ENCODE results near the gene DDX54.
"Not testable (repeated sequence)": the region's sequence is repeated elsewhere in the genome, so short reads cannot be mapped to it uniquely, and the experiment has no call there.

DDX54 gene

GRCh38 chr12:113145720-113146551, 39.3 kb downstream of the DDX54 start:
- TF ChIP-seq, protein P1, sequence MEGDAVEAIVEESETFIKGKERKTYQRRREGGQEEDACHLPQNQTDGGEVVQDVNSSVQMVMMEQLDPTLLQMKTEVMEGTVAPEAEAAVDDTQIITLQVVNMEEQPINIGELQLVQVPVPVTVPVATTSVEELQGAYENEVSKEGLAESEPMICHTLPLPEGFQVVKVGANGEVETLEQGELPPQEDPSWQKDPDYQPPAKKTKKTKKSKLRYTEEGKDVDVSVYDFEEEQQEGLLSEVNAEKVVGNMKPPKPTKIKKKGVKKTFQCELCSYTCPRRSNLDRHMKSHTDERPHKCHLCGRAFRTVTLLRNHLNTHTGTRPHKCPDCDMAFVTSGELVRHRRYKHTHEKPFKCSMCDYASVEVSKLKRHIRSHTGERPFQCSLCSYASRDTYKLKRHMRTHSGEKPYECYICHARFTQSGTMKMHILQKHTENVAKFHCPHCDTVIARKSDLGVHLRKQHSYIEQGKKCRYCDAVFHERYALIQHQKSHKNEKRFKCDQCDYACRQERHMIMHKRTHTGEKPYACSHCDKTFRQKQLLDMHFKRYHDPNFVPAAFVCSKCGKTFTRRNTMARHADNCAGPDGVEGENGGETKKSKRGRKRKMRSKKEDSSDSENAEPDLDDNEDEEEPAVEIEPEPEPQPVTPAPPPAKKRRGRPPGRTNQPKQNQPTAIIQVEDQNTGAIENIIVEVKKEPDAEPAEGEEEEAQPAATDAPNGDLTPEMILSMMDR (IDR thresholded peaks at IDR 0.05; ENCODE audit: borderline replicate concordance, control extremely low read depth, extremely low read depth, insufficient read depth, missing control alignments): no peak
- in situ Hi-C loops (cut with MboI; ENCODE audit: low sequenced_read_pairs, unreplicated experiment): no loop called here

DNA sequence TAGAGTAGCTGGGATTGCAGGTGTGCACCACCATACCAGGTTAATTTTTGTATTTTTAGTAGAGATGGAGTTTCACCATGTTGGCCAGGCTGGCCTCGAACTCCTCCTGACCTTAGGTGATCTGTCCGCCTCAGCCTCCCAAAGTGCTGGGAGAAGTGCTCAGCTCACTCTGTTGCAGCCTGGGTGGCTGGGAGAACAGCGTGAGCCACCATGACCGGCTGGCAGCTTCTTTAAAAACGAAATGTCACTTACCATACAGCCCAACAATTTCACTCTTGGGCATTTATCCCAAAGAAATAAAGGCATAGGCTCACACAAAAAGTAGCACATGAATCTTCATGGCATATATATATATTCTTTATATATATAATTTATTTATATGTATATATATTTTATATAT, 40.5 kb downstream of the DDX54 start:
- in situ Hi-C loops (cut with MboI; ENCODE audit: low sequenced_read_pairs, unreplicated experiment): no loop called here
- DNase-seq (ENCODE audit: low spot score): no peak
- TF ChIP-seq, protein P1 (IDR thresholded peaks at IDR 0.05; ENCODE audit: borderline replicate concordance, control extremely low read depth, extremely low read depth, insufficient read depth, missing control alignments): no peak

More at GRCh38 chr12:113145720-113146551, 39.3 kb downstream of the DDX54 start:
- no peak for DNase-seq (ENCODE audit: low spot score)

GRCh38 chr12:113143959-113144358, 41.3 kb downstream of the DDX54 start:
- in situ Hi-C loops (cut with MboI; ENCODE audit: low sequenced_read_pairs, unreplicated experiment): no loop called here
- no peak for DNase-seq (ENCODE audit: low spot score)
- TF ChIP-seq, protein P1 (IDR thresholded peaks at IDR 0.05; ENCODE audit: borderline replicate concordance, control extremely low read depth, extremely low read depth, insufficient read depth, missing control alignments): no peak

DNA sequence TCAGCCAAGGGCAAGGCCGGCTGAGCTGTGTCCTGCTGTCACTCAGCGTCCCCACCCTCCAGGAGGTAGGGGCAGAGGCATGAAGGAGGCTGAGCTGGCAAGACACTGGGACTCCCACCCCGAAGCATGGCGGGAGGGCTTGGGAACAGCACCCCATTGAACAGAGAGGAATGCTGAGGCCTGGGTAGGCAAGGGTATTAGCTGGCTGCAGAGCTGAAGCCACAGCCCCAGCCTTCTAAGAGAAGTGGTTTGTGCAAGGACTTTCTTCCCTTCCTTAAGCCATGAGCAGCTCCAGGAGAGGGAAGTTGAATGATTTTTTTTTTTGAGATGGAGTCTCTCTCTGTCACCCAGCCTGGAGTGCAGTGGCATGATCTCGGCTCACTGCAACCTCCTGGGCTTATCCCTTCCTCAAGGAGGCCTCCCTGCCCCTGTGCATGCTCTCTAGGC, 42.4 kb downstream of the DDX54 start:
- in situ Hi-C loops (cut with MboI; ENCODE audit: low sequenced_read_pairs, unreplicated experiment): no loop called here
- TF ChIP-seq, protein P1 (IDR thresholded peaks at IDR 0.05; ENCODE audit: borderline replicate concordance, control extremely low read depth, extremely low read depth, insufficient read depth, missing control alignments): no peak
- no peak for DNase-seq (ENCODE audit: low spot score)

DNA sequence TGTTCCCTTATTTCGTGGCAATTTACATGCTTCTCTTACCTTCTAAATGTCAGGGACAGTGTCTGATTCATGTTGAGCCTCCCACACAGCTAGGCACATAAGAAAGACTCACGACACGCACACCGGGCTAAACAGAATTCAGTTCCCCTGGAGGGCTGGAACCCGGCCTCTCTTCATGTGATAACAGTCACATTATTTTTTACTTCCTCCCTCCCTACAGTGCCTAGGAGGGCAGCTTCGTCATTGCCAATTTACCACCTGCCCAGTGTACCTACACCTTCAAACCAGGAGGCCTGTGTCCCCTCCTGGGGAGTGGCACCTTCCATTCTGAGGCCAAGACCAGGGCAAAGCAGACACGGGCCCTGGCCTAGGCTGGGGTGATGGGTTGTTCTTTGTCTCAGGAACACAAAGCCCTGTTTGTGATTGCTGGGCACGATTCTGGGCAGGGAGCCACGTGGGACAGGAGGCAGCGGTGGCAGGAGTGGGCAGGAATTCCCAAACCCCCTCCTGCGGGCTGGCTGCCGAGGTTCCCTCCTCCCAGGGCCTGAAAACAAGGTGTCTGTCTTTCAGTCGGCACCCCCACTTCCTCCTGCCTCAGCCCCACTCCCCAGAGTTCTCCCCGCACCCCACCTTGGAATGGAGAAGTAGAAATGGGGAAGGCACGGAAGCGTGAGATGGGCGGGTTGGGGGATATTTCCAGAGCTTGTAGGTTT, 42.9 kb downstream of the DDX54 start:
- in situ Hi-C loops (cut with MboI; ENCODE audit: low sequenced_read_pairs, unreplicated experiment): no loop called here
- TF ChIP-seq, protein P1 (IDR thresholded peaks at IDR 0.05; ENCODE audit: borderline replicate concordance, control extremely low read depth, extremely low read depth, insufficient read depth, missing control alignments): no peak
- no peak for DNase-seq (ENCODE audit: low spot score)

- DNase-seq (ENCODE audit: low spot score); in situ Hi-C loops (cut with MboI; ENCODE audit: low sequenced_read_pairs, unreplicated experiment): not testable (repeated sequence)
Measured at GRCh38 chr12:113141716-113142115, 43.6 kb downstream of the DDX54 start.

- TF ChIP-seq, protein P1 (IDR thresholded peaks at IDR 0.05; ENCODE audit: borderline replicate concordance, control extremely low read depth, extremely low read depth, insufficient read depth, missing control alignments): no peak
- in situ Hi-C loops (cut with MboI; ENCODE audit: low sequenced_read_pairs, unreplicated experiment): no loop called here
- DNase-seq (ENCODE audit: low spot score): no peak
Measured at GRCh38 chr12:113140706-113141105, 44.6 kb downstream of the DDX54 start.
